HG02759 (cell line): ENCODE results near the gene YBX1.

ENCODE experiments used
- ATAC-seq: cut with Tn5 transposase; IDR thresholded peaks from one replicate; pipeline ENCODE4 v1.9.1; 2021; ENCODE audit warnings: mild to moderate bottlenecking, moderate library complexity; ENCODE audit not compliant: unreplicated experiment

The YBX1 gene

DNA sequence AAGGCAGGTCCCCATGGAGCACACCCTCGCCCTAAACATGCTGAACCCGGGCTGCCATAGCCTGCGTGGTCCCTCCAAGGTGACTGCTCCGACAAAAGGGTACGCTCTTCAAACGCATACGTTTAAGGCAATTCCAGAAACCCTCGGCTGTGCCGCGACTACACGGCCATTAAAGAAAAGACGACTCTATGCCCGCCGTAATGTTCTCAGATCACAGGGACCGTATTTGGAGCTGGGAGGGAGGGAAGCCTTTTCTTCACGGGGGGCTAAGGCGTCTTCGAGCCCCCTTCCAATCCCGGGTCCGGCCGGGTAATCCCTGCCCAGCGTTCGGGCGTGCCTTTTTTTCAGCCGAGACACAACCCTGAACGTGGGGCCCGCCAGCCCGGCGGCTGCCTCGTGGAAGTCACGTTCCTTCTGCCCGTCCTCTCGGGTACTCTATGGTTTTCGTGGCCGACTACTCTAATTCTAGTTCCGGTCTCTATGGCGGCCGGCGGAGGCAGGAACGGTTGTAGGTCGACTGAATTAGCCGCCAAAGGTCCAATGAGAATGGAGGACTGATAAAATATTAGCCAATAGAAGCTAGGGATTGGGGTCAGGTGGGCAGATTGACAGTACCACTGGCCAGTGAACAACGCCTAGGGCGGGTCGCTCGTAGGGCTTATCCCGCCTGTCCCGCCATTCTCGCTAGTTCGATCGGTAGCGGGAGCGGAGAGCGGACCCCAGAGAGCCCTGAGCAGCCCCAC lies at the start of gene YBX1:
Gene YBX1 (plus strand): TSS at position 678 of the 743 bp plus-strand sequence. CDS start 148 bp downstream, outside the sequence.
- ATAC-seq: peak; percentile 84

DNA sequence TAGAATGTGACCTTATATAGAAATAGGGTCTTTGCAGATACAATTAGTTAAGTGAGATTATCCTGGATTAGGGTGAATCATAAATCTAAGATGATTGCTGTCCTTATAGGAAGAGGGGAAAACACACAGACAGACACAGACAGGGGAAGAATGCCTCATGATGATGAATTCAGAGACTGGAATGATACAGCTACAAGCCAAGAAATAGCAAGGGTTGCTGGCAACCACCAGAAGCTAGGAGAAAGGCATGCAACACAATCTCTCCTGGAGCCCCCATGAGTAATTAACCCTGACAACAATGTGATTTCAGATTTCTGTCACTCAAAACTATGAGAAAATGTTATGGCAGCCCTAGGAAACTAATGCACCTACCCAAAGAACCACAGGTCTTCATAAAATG lies 43.1 kb upstream of the YBX1 start:
- ATAC-seq: no peak

DNA sequence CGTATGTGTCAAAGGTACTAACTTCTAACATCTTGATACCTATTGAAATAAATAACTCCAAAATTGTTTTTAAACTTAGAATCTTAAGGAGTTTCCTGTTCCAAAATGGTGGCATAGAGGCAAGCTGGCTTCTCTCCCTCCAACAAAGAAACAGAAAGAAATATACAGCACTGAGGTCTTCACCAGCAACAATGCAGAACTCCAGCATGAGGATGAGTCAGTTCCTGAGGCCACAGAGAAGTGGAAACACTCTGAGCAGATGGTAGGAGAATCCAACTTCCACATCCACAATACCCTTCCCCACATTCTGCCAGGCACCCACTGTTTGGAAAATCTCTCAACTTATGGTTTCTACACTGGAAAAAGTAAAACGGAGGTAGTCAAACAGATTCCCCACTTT lies 36.2 kb upstream of the YBX1 start:
- ATAC-seq: no peak

DNA sequence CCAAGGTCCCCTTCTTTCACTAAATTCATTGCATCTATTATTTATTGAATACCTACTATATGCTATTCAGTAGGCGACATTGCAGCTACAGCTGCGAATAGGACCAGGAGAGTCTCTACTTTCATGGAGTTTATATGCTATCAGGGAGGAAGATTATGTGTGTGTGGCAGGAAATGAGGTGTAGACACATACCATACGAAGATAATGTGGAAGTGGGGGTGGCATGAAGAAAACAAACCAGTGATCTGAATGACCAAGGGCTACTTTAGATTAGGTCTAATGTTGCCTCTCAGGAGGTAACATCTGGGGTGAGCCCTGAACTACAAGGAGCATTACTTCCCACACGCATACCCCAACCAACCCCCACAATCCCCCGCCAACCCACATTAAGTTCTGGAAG lies 25.0 kb upstream of the YBX1 start:
- ATAC-seq: no peak

DNA sequence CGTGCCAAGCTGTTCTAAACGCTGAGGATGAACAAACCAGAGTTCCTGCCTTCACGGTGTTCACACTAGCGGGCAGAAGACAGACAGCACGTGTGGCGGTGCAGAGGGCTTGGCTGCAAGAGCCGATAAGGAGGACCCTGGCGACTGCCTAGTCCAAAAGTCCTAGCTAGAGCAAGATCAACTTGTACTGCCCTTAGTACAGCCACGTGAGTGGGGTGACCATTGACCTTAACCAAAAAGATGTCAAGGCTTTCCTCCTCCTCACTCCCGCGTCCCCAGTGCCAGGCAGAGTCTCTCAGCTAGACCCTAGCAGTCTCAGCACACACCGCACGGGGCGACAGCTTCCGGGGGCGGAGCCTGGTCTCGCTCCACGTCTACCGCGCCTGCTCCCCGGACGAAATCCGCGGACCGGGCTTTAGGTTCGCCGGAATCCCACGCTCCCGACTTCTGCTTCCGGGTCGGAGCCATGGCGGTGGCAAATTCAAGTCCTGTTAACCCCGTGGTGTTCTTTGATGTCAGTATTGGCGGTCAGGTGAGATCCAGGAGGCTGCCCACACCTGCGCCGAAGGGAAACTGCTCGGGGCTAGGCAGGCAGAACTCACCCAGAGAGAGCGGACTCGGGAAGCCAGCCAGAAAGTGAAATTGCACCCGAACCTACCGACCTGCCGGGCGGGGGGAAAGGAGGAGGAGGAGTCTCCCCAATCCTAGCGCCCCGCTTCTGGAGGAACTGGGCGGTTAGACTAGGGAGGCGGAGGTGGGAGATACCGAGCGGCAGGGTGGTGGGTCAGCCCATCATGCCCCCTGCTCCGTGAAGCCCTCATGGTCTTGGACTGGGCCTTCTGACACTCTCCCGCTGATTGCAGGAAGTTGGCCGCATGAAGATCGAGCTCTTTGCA lies 24.0 kb upstream of the YBX1 start, which contains the start of gene PPIH:
Gene PPIH (plus strand): TSS at position 443 of the 896 bp plus-strand sequence. CDS start 24 bp downstream, at position 467.
- ATAC-seq: peak; percentile 96

DNA sequence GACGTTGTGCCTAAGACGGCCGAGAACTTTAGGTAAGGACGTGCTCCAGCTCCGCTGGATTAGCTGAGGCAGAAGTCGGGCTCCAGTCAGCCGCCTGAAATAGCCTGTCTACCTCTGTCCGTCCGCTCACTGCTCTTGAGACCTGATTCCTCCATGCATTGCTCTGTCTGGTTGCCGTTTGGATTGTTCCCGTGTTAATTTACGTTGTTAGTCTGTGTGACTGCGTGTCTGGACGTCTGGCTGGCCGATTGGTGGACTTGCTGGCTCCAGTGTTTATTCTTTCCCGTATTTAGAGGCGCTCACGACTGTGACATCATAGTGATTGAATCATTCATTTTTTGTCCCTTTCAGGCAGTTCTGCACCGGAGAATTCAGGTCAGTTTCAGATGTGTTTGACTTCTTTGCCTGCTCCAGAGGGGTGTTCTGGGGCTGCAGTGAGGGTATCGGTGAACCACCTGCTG lies 23.3 kb upstream of the YBX1 start:
- no peak for ATAC-seq

DNA sequence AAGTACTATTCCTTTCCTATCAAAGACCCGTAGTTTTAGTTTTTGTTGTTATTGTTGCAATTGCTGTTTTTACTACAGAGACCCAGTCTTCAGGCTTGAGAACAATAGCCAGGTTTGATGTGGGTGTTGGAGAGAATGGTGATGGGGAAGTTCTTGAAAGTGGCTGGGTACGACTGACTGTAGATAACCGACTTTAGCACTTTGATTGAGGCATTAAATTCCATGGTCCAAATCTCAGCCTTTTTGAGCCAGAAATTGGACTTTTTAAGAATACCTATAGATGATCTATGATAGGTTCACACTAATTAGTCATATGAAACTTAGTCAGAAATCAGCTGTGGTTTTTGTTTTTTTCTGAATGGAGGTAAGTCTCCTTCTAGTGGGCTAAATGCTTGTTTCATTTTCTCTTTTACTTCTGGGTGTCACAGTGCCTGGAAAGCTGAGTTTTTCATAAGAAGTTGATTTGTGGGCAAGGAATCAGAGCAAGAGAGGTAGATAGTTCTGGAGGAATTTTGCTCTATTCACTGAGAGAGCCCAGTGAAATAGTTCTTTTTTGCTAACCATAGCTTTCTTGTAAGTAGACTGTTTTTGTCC lies 21.2 kb upstream of the YBX1 start:
- ATAC-seq: no peak

DNA sequence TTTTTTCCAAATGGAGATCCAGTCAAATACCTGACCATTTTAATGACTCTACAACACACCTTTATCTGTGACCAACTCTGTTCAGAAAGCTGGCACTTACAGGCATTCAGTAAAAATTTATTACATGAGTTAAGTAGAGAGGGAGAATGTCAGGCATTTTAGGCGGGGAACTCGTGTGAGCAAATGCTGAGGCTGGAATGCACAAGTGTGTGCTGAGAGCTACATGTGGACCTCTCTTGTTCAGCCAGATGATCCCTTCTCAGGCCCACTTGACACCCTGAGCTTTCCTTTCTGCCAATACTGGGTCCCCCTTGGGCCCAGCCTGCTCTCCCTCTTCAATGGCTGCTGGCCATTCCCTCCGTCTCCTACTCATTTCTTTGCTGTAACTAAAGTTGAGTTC lies 12.3 kb upstream of the YBX1 start:
- ATAC-seq: no peak

DNA sequence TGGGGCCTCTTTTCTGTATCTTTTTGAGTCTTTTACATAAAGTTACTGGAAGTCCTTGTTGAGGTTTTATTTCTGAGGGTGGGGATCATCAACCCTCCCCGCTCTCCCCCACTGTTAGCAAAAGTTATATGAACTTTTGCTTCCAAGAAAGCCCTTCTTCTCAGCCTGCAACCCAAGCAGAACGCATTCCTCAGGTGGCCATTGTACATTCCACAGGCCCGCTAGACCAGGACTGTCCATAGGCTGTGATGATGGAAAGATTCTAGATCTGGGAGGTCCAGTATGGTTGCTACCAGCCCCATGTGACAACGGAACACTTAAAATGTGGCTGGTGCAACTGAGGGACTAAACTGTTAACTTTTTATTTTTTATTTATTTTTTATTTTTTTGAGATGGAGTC lies 11.8 kb upstream of the YBX1 start:
- no peak for ATAC-seq

DNA sequence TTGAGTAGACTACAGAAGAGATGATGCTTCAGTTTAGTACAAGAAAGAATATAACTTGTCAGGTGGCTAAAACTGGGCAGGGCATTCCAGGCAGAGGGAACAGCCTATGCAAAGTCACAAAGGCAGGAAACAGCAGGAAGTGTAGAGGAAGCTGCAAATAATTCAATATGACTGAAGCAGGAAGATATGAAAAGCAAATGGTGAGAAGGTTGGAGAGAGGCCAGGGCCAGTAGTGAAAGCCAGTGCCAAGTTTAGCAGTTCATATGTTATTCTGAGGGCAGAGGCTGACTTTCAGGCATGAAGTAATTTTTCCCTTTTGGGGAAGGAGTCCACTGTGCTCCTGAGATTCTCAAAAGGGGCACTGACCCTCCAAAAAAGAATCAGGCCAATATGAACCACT lies 8.0 kb upstream of the YBX1 start:
- no peak for ATAC-seq

DNA sequence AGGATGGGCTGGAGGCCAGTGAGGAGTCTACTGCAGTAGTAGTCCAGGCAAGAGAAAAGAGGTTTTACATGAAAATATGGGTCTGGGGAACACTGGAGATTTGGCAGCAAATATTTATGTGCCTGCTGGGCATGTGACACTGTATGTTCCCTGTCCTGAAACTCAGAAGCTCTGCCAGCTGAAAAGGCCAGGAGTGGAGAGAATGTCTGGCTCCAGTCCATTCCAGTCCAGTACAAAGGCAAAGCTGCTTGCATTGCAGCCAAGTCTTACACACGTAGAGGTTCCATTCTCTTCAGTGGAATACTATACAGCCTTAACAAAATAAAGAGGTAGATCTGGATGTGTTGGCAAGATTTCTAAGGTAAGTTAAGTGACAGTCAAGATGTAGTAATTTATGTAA lies 7.5 kb upstream of the YBX1 start:
- ATAC-seq: no peak

DNA sequence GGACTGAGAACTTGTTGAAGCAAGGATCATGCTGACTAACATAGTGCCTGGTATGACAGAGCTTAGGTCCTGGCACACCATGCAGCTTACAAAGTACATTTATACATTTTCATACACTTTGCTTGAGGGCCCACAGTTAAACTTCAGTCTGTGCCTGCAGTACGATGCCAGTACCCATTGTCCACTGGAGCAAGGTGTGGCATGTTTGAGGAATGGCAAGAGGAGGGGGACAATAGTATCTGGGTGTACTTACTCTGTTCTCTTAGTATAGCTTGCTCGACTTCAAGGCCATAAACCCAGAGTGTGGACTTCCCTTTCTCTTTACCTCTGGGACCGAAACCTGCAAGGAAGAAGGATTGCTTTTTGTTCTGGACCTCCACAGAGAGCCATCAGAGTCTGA lies 6.8 kb upstream of the YBX1 start:
- ATAC-seq: no peak

DNA sequence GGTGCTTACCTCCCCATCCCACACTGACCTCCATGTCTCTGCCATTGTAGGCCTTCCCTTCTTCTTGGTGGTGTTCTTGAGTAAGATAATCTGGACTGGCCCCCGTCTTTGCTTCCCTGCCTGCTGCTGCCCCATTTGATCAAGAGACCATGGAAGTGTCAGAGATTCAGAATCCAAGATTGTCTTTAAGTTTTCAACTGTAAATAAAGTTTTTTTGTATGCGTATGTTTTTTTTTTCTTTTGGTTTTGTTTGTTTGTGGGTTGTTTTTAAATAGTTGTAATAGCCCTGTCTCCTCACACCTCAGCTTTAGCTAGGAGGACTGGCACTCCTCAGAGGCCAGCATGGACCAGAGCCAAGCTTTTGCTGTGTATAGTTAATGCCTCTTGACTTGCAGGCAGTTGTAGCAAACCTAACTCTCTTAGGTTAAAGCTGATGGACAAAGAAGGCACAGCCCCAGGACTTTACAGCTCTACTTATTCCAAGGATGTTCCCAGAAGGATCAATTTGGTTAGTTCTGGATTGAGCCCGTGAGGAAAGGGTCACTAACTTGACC lies 5.6 kb upstream of the YBX1 start:
- no peak for ATAC-seq

DNA sequence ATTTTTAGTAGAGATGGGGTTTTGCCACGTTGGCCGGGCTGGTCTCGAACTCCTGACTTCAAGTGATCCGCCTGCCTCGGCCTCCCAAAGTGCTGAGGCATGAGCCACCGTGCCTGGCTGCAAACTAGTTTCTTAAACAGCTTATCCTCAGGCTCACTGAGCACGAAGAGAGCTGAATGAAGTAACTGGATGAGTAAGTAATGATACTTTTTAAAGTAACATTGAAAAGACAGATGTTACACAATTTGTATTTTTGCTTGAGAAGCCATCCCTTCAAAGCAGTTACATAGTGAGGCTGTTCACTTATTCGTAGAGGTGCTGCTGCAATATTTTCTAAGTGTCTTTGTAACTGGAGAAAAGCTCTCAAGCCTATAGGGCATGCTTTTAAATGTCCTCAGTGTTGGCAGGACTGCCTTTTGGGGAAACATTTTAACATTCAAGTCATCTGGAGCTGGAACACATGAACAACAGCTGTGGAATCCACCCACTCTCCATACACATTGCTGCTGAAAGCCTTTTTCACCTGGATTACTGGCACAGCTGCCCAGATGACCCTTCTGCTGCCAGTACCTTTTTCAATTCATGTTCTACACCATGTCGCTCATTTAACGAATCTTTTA lies 2.7 kb upstream of the YBX1 start:
- no peak for ATAC-seq

DNA sequence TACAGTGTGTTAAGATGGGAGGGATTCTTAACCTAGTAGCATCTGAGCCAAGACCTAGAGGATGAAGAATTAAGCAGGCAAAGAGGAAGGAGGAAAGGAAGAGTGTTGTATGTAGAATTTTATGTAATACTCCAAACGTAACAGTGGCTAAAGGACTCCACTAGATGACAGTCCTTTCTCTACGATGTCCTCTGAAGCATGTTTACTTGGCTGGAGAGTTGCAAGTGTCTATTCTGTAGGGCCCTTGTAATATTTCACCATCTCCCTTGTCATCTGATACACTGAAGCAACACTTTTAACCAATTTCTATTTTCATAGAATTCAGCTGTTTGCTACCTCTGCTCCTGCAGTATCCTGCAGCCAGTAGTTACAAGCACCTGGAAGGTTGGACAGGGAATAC lies 2.2 kb upstream of the YBX1 start:
- no peak for ATAC-seq

DNA sequence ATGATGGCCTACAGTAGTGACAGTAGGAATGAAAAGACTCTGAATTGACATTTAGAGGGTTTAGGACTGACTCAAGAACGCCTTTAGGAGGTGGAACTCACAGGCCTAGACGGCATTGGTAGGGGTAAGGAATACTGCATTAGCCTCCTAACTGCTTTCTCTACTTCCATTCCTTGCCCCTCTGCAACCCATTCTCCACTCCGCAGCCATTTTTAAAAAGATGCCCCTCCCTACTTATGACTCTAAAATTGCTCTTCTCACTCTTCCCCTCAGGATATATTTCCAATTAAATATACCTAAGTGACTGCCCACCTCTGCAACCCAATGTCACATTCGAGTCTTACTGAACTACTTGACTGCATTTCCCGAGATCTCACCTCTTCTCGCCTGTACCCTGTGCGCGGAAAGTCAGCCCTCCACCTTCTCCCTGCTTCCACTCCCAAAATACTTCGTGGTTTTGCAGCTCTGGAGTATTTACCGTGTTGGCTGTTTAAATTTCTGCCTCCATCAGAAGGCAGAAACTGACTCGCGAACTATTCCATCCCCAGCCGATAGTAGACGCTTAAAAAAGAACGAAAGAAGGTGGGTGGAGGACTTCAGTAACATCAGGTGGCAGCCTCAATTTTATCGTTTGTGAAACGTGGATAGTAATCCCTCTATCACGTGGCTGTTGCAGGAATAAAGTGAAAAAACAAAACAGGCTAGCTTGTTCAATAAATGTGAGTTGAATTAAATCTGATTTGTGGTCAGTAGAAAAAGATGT lies 1.1 kb upstream of the YBX1 start:
- no peak for ATAC-seq

DNA sequence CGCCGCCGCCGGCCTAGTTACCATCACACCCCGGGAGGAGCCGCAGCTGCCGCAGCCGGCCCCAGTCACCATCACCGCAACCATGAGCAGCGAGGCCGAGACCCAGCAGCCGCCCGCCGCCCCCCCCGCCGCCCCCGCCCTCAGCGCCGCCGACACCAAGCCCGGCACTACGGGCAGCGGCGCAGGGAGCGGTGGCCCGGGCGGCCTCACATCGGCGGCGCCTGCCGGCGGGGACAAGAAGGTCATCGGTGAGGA lies 193 bp downstream of the YBX1 start:
- ATAC-seq: peak; percentile 19

DNA sequence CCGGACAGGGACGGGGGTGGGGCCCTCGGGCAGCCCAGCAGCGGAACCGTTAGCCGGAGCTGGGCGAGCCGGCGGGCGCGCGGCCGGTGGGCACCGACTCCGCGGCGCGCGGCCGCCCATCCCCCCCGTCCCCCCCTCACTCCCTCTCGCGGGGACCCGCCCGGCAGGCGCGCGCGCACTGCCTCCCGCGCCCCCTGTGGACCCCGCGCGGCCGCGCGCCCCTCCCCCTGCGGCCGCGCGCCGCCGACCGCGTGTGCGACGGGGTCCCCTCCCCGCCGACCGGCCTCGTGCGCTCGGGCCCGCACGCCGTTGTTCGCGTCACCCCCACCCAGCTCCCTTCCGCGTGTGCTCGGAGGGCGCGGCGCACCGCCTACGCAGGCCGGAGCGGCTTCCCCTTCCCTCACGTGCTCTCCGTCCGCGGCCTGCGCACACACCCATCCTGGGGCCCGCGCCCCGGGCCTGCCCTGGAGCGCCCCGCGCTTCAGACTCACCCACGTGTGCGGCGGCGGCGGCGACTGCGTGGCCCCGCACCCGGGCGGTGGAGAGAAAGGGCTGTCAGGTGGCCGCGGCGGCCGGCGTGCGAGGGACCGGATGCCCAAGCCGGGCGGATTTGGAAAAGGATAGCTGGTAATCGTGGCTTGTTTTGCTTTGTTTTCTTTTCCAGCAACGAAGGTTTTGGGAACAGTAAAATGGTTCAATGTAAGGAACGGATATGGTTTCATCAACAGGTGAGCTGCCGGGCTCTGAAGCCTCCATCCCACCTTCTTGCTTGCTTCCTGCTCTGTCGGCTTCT lies 717 bp downstream of the YBX1 start:
- peak; percentile 50 for ATAC-seq

DNA sequence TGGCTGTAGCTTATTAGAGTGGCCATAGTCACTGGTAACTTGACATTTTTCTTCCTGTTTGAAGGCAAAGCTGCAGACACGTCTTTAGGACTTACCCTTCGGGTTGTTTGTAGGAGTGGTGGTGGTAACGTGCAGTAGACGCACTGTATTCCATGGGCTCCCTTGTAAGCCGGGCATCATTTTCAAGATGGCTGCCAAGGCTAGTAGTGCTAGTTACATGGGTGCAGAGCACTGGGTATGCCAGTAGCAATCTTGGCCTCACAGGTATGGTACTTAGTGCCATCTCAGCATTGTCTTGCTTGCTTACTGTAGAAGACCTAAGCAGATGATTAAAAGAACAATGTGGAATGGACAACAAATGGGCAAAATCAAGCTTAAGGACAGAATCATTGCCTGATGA lies 1.9 kb downstream of the YBX1 start:
- ATAC-seq: no peak

DNA sequence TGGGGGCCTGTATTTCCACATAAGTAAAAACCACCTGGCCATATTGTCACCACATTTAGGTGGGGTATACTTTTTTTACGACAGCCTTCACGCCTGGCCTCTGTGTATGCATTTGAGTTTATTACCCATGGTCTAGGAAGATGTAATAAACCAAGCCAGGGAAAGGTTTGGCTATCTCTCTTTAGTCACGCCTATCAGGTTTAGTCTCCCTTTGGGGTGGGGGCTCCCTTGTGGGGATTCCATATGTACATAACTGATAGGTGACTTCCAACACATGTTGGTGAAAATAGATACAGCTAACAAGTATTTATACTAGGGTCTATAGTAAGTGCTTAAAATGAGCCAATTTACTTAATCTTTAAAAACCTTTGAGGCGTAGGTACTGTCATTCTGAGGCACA lies 4.2 kb downstream of the YBX1 start:
- no peak for ATAC-seq
